GM21526 (cell line): Measurements from ENCODE around the gene HSBP1.
A peak's percentile ranks its signal among the peaks of the same experiment; 100 is the strongest.

ENCODE experiments used
- ATAC-seq: cut with Tn5 transposase; IDR thresholded peaks from one replicate; pipeline ENCODE4 v1.9.1; 2021; ENCODE audit warnings: moderate library complexity; ENCODE audit not compliant: unreplicated experiment, low FRiP score

The HSBP1 gene

GRCh38 chr16:83807710-83808572 is at the start of gene HSBP1:
TSS of gene HSBP1 (plus strand) at chr16:83807978. CDS start at chr16:83808077, 99 bp downstream.
- peak; percentile 88 for ATAC-seq

GRCh38 chr16:83762141-83762991 is 45.4 kb upstream of the HSBP1 start:
- ATAC-seq, result no peak

GRCh38 chr16:83762992-83763358 is 44.8 kb upstream of the HSBP1 start:
- ATAC-seq, result no peak

GRCh38 chr16:83768986-83769385 is 38.8 kb upstream of the HSBP1 start:
- ATAC-seq, result no peak

GRCh38 chr16:83769397-83770008 is 38.3 kb upstream of the HSBP1 start:
- ATAC-seq, result no peak

GRCh38 chr16:83771306-83771942 is 36.4 kb upstream of the HSBP1 start:
- no peak for ATAC-seq

- no peak for ATAC-seq
Observed at GRCh38 chr16:83772806-83773205, 35.0 kb upstream of the HSBP1 start.

GRCh38 chr16:83774066-83774465 is 33.7 kb upstream of the HSBP1 start:
- ATAC-seq, result no peak

- no peak for ATAC-seq
Observed at GRCh38 chr16:83776944-83777343, 30.8 kb upstream of the HSBP1 start.

GRCh38 chr16:83779886-83780285 is 27.9 kb upstream of the HSBP1 start:
- no peak for ATAC-seq

- ATAC-seq, result no peak
Observed at GRCh38 chr16:83785455-83785854, 22.3 kb upstream of the HSBP1 start.

- no peak for ATAC-seq
Observed at GRCh38 chr16:83789642-83790401, 18.0 kb upstream of the HSBP1 start.

- ATAC-seq, result no peak
Observed at GRCh38 chr16:83791916-83792315, 15.9 kb upstream of the HSBP1 start.

- ATAC-seq, result no peak
Observed at GRCh38 chr16:83792391-83792790, 15.4 kb upstream of the HSBP1 start.

GRCh38 chr16:83793179-83793578 is 14.6 kb upstream of the HSBP1 start:
- no peak for ATAC-seq

GRCh38 chr16:83794860-83795554 is 12.8 kb upstream of the HSBP1 start:
- ATAC-seq, result no peak

- no peak for ATAC-seq
Observed at GRCh38 chr16:83797013-83797412, 10.8 kb upstream of the HSBP1 start.

GRCh38 chr16:83799336-83799735 is 8.4 kb upstream of the HSBP1 start:
- ATAC-seq, result no peak

- ATAC-seq, result no peak
Observed at GRCh38 chr16:83802135-83802534, 5.6 kb upstream of the HSBP1 start.
